Breast epithelium (tissue), 3 donors: ENCODE measurements around the gene JAM2.

Experiments
- POLR2A ChIP-seq: fragments of 450-650 bp; IDR thresholded peaks from one replicate; pipeline ENCODE4 v1.6.1; 2016; ENCODE audit warnings: antibody characterized with exemption, mild to moderate bottlenecking, moderate library complexity
- POLR2AphosphoS5 ChIP-seq, 3 donors: sonication (generic); formaldehyde crosslinking; IDR thresholded peaks; one replicate each; pipeline ENCODE4 v1.6.1; 2017; ENCODE audit warnings: antibody characterized with exemption in 3 of 3
- TF ChIP-seq, protein P1 (sequence below), 3 donors: fragments of 450-650 bp; IDR thresholded peaks; one replicate each; pipeline ENCODE4 v1.5.1; 2016 to 2017; ENCODE audit warnings: antibody characterized with exemption in 3 of 3, mild to moderate bottlenecking in 3 of 3, moderate library complexity in 3 of 3

DNA sequence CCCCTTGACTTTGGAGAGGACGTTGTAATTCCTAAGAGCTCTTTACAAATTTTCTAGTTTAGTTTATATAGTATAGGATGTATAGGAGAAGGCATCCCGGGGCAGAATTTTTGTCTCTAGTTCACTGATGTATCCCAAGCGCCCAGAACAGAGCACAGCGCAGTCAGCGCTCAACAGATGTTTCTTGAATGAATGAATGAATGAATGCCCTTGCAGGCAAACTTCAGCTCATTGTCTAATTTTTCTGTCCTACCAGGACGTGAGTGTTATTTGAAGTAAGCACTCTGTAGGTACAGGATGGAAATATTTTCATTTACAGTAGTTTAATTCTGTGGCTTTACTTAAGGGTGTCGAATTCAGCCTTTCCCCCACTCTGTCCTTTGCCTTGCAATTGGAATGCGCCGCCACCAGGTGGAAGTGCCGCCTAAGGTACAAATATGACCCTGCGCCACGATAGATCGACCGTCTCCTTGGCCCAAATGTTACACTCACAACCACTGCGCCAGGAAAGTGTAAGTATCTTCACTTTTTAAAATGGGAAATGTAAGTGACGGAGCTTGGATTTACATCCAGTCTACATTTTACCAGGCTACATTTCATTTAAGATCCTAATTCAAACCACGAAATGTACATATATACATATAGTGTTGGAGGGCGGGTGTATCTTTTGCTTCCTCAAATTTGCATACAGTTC, 30.9 kb upstream of the JAM2 start:
- TF ChIP-seq POLR2AphosphoS5 (IDR thresholded peaks at IDR 0.05) (peak in 1 of 3 donors; percentile 51), POLR2A (no peak)
- TF ChIP-seq, protein P1, sequence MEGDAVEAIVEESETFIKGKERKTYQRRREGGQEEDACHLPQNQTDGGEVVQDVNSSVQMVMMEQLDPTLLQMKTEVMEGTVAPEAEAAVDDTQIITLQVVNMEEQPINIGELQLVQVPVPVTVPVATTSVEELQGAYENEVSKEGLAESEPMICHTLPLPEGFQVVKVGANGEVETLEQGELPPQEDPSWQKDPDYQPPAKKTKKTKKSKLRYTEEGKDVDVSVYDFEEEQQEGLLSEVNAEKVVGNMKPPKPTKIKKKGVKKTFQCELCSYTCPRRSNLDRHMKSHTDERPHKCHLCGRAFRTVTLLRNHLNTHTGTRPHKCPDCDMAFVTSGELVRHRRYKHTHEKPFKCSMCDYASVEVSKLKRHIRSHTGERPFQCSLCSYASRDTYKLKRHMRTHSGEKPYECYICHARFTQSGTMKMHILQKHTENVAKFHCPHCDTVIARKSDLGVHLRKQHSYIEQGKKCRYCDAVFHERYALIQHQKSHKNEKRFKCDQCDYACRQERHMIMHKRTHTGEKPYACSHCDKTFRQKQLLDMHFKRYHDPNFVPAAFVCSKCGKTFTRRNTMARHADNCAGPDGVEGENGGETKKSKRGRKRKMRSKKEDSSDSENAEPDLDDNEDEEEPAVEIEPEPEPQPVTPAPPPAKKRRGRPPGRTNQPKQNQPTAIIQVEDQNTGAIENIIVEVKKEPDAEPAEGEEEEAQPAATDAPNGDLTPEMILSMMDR (IDR thresholded peaks at IDR 0.05): peak; percentile 91 to 98 (median 93)
